HTERT RPE-1 (cell line): Measurements from ENCODE around the gene MCCD1.

Source experiments
- in situ Hi-C: fragments of 300-500 bp; cut with MboI; formaldehyde crosslinking; loops from 4 replicates; pipeline ENCODE4 v1.14.3; 2020; ENCODE audit warnings: low sequenced_read_pairs

MCCD1 gene

DNA sequence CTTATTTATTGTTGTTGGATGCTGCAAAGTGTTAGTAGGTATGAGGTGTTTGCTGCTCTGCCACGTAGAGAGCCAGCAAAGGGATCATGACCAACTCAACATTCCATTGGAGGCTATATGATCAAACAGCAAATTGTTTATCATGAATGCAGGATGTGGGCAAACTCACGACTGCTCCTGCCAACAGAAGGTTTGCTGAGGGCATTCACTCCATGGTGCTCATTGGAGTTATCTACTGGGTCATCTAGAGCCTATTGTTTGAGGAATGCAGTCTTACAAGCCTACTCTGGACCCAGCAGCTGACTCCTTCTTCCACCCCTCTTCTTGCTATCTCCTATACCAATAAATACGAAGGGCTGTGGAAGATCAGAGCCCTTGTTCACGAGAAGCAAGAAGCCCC, 18.8 kb upstream of the MCCD1 start:
- in situ Hi-C loops = no loop called here

DNA sequence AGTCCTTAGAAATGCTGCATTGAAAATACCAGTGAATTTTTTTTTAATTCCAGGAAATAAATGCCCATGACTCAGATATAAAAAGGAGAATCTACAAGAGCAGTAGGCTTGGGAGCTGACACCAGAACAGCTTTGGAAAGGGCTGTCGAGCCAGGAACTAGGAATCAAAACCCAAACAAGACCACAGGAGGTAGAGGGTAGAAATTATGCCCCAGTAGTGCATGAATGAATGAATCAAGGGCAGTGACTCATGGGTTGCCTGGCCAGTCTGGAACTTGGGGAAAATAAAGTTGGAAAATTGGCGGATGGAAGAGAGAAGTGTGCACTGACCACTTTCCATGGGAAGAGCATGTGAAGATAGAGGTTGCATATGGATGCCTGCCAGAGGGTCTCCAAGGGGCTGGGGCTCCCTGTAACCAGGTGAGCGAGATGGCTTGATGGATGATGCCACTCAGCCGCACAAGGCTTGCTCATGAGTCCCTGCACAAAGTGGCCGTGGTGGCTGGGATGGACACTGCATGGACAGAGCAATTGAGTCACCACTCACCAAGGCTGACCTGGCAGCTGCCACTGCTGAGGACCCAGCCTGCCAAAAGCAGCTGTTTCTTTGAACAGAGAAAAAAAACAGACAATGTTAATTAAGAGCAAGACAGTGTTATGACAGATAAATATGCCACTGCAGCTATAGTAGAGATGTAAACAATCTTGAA, 15.2 kb upstream of the MCCD1 start:
- in situ Hi-C loops = no loop called here

GRCh38 chr6:31521835-31522234, 6.9 kb upstream of the MCCD1 start:
- in situ Hi-C loops = no loop called here

GRCh38 chr6:31525553-31525931, 3.2 kb upstream of the MCCD1 start:
- in situ Hi-C loops = no loop called here

- in situ Hi-C loops = no loop called here
These were observed 2.7 kb upstream of the MCCD1 start for GRCh38 chr6:31525932-31526591.

- in situ Hi-C loops = no loop called here
These were observed 420 bp upstream of the MCCD1 start for GRCh38 chr6:31528307-31528777.

- in situ Hi-C loops = no loop called here
These were observed 778 bp downstream of the MCCD1 start for GRCh38 chr6:31529329-31530150.

DNA sequence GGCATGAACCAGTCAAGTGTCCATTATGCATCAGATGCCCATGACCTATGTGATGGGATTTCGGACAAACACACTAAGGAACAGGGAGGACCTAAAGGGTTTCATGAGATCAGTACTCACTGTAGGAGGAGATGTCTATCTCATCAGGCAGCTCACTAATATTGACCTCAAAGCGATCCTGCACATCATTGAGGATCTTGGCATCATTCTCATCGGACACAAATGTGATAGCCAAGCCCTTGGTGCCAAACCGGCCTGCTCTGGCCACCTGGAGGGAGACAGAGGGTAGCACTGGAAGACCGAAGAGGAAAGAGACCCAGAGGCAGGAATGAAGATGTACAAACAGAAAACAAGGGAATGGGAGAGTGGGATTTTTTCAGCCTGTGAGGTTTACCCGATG, 1.9 kb downstream of the MCCD1 start:
- in situ Hi-C loops = no loop called here

DNA sequence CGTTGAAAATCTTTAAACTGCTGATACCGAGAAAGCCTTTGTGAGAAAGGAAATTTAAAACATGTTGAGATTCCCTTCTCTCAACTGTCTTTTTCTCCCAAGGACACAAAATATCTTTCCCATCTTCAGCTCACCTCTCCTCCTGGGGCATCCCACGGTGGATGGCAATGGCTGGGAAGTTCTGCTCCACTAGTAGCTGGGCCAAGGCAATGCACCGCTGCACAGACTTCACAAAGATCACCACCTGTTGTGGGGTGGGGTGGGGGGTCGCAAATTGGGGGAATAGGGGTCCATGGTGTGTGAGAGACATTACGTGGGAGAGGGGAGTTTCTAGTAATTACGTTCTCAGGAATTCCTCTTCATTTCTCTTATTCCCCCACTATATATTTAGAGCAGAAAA, 2.4 kb downstream of the MCCD1 start:
- in situ Hi-C loops = no loop called here

DNA sequence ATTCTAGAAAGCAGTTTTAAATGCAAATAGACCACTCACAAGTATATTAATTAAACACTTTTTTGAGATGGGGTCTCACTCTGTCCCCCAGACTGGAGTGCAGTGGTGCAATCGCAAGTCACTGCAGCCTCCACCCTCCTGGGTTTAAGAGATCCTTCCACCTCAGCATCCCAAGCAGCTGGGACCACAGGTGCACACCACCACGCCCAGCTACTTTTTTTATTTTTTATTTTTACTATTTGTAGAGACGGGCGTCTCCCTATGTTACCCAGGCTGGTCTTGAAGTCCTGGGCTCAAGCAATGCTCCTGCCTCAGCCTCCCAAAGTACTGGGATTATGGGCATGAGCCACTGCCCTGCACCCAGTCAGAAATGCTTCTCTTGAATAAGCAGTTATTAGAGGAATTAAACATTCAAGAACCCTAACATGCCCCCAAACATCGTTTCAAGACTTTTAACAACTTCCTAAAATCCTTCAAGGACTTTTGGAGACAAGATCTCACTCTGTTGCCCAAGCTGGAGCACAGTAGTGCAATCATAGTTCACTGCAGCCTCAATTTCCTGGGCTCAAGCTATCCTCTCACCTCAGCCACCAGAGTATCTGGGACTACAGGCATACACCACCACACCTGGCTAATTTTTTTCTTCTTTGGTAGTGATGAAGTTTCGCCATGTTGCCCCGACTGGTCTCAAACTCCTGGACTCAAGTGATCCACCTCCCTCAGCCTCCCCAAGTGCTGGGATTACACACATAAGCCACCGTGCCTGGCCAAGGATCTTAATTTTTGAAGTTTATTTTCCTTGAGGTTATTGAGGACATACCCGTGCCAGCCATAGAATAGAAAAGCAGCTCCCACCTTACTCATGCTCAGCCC, 3.2 kb downstream of the MCCD1 start:
- in situ Hi-C loops = no loop called here

GRCh38 chr6:31532644-31533454, 4.1 kb downstream of the MCCD1 start:
- in situ Hi-C loops = no loop called here

- in situ Hi-C loops = no loop called here
These were observed 4.7 kb downstream of the MCCD1 start for GRCh38 chr6:31533455-31533841.

GRCh38 chr6:31534011-31534410, 5.2 kb downstream of the MCCD1 start:
- in situ Hi-C loops = no loop called here

DNA sequence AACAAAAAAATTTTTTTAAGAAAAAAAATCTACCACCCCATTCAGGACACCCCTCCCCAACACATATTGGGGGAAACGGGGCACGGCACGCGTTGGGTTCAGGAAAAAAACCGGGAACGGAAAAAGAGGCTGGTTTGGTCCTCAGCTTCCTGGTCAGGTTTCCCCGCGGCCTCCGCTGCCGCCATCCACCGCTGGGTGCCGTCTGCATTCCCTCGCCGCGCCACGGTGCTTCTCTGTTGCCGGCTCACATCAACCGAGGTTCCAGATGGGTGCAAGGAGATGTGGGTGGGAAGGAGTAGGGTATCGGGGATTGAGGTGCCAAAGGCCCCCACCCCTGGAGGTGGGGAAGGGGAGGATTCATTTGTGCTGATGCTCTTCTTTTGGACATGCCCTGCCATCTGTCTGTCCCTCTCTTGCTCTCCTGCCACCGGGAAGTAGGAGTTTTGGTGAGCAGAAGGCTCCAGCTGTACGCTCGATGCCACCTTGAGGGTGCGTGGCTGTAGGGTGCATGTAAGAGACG, 5.8 kb downstream of the MCCD1 start:
- in situ Hi-C loops = no loop called here

GRCh38 chr6:31535538-31536324, 7.0 kb downstream of the MCCD1 start:
- in situ Hi-C loops = no loop called here

- in situ Hi-C loops = no loop called here
These were observed 10.1 kb downstream of the MCCD1 start for GRCh38 chr6:31538805-31539400.

GRCh38 chr6:31540640-31541039, 11.9 kb downstream of the MCCD1 start:
- in situ Hi-C loops = no loop called here

- in situ Hi-C loops = no loop called here
These were observed 12.4 kb downstream of the MCCD1 start for GRCh38 chr6:31541059-31541657.
